H9 (cell line): ENCODE results near the gene CLCN5. TPM values are rescaled to one million over a fixed set of nuclear protein-coding genes. Genes with fewer than 3 reads are reported as not detected.

Source experiments
- DNase-seq: peaks from one replicate; pipeline ENCODE4 v3.0.0-alpha.2; 2017
- H2AFZ ChIP-seq: one replicate; pipeline ENCODE4 v1.6.1; 2013; ENCODE audit warnings: mild to moderate bottlenecking, low read length, control low read depth, moderate library complexity
- H2AK5ac ChIP-seq: 2 replicates; pipeline ENCODE4 v1.6.1; 2013; ENCODE audit warnings: low read length, control low read depth, mixed read lengths; ENCODE audit not compliant: insufficient read length
- H2BK120ac ChIP-seq: one replicate; pipeline ENCODE4 v1.6.1; 2013; ENCODE audit warnings: low read depth, mild to moderate bottlenecking, low read length, control low read depth, inconsistent platforms; ENCODE audit not compliant: poor library complexity, severe bottlenecking
- H2BK12ac ChIP-seq: 2 replicates; pipeline ENCODE4 v1.6.1; 2013; ENCODE audit warnings: low read length, control low read depth, mixed read lengths, low read depth; ENCODE audit not compliant: insufficient read length
- H2BK15ac ChIP-seq: 2 replicates; pipeline ENCODE4 v1.6.1; 2013; ENCODE audit warnings: low read depth, low read length, control low read depth
- H2BK20ac ChIP-seq: one replicate; pipeline ENCODE4 v1.6.1; 2013; ENCODE audit warnings: low read depth, mild to moderate bottlenecking, low read length, control low read depth, inconsistent platforms; ENCODE audit not compliant: poor library complexity, severe bottlenecking
- H2BK5ac ChIP-seq: 2 replicates; pipeline ENCODE4 v1.6.1; 2013; ENCODE audit warnings: low read length, control low read depth, mixed read lengths; ENCODE audit not compliant: insufficient read length
- H3K14ac ChIP-seq: 2 replicates; pipeline ENCODE4 v1.6.1; 2013; ENCODE audit warnings: low read length, control low read depth; ENCODE audit not compliant: insufficient read depth
- H3K18ac ChIP-seq: 2 replicates; pipeline ENCODE4 v1.6.1; 2013; ENCODE audit warnings: low read depth, mild to moderate bottlenecking, mixed read lengths, low read length, control low read depth; ENCODE audit not compliant: insufficient read length
- H3K23ac ChIP-seq: 2 replicates; pipeline ENCODE4 v1.6.1; 2013; ENCODE audit warnings: low read length, control low read depth, mixed read lengths, low read depth; ENCODE audit not compliant: insufficient read length
- H3K23me2 ChIP-seq: 2 replicates; pipeline ENCODE4 v1.6.1; 2013; ENCODE audit warnings: low read depth, mild to moderate bottlenecking, mixed read lengths, low read length, control low read depth; ENCODE audit not compliant: insufficient read length, poor library complexity, severe bottlenecking
- H3K27ac ChIP-seq: 2 replicates; pipeline ENCODE4 v1.5.1; 2013; ENCODE audit warnings: low read length, control low read depth, mixed read lengths, low read depth; ENCODE audit not compliant: insufficient read length
- H3K27me3 ChIP-seq: 2 replicates; pipeline ENCODE4 v1.6.1; 2013; ENCODE audit warnings: low read length, control low read depth, inconsistent platforms; ENCODE audit not compliant: insufficient read depth
- H3K4ac ChIP-seq: 2 replicates; pipeline ENCODE4 v1.6.1; 2013; ENCODE audit warnings: low read depth, mild to moderate bottlenecking, control low read depth, inconsistent platforms, low read length, moderate library complexity
- H3K4me1 ChIP-seq: 2 replicates; pipeline ENCODE4 v1.6.1; 2013; ENCODE audit warnings: low read length, control low read depth, inconsistent platforms; ENCODE audit not compliant: insufficient read depth
- H3K4me2 ChIP-seq: 2 replicates; pipeline ENCODE4 v1.6.1; 2013; ENCODE audit warnings: low read length, control low read depth, mixed read lengths; ENCODE audit not compliant: insufficient read length, insufficient read depth
- H3K56ac ChIP-seq: 2 replicates; pipeline ENCODE4 v1.6.1; 2013; ENCODE audit warnings: low read depth, mild to moderate bottlenecking, mixed read lengths, low read length, control low read depth; ENCODE audit not compliant: insufficient read length
- H3K79me1 ChIP-seq: 2 replicates; pipeline ENCODE4 v1.6.1; 2013; ENCODE audit warnings: low read depth, mild to moderate bottlenecking, moderate library complexity, low read length, control low read depth, inconsistent platforms; ENCODE audit not compliant: insufficient read depth, poor library complexity, severe bottlenecking
- H3K79me2 ChIP-seq: 2 replicates; pipeline ENCODE4 v1.6.1; 2013; ENCODE audit warnings: low read length, control low read depth, inconsistent platforms; ENCODE audit not compliant: insufficient read depth
- H3K9ac ChIP-seq: 2 replicates; pipeline ENCODE4 v1.6.1; 2013; ENCODE audit warnings: low read length, control low read depth, mixed read lengths; ENCODE audit not compliant: insufficient read length; ENCODE audit errors: extremely low read depth
- H3K9me3 ChIP-seq: one replicate; pipeline ENCODE4 v1.6.1; 2013; ENCODE audit warnings: low read depth, low read length, inconsistent platforms; ENCODE audit not compliant: control insufficient read depth
- H3T11ph ChIP-seq: one replicate; pipeline ENCODE4 v1.6.1; 2013; ENCODE audit warnings: mild to moderate bottlenecking, low read length, control low read depth, inconsistent platforms
- H4K20me1 ChIP-seq: one replicate; pipeline ENCODE4 v1.6.1; 2013; ENCODE audit not compliant: control insufficient read depth, insufficient read length, insufficient read depth
- H4K5ac ChIP-seq: 2 replicates; pipeline ENCODE4 v1.6.1; 2013; ENCODE audit warnings: low read depth, mild to moderate bottlenecking, mixed read lengths, low read length, control low read depth; ENCODE audit not compliant: insufficient read length
- H4K8ac ChIP-seq: replicated peaks from 2 replicates; pipeline ENCODE4 v1.6.1; 2013; ENCODE audit warnings: low read length, control low read depth, mixed read lengths, low read depth; ENCODE audit not compliant: insufficient read length
- H4K91ac ChIP-seq: 2 replicates; pipeline ENCODE4 v1.6.1; 2013; ENCODE audit warnings: low read depth, mild to moderate bottlenecking, moderate library complexity, mixed read lengths, low read length, control low read depth; ENCODE audit not compliant: insufficient read length
- H3K27ac Mint-ChIP-seq, 3 experiments: 2 replicates in 2 of 3; 3 replicates in 1 of 3; pipeline ENCODE4 v1.8.0; 2020 to 2021; ENCODE audit warnings: mixed read lengths in 3 of 3, mild to moderate bottlenecking in 1 of 3, moderate library complexity in 1 of 3
- H3K27me3 Mint-ChIP-seq: 2 replicates; pipeline ENCODE4 v1.8.0; 2021; ENCODE audit warnings: low read depth, mild to moderate bottlenecking, moderate library complexity, mixed read lengths
- H3K36me3 Mint-ChIP-seq, 3 experiments: 2 replicates in 2 of 3; 3 replicates in 1 of 3; pipeline ENCODE4 v1.8.0; 2020 to 2021; ENCODE audit warnings: low read depth in 3 of 3, mixed read lengths in 3 of 3; ENCODE audit not compliant: insufficient read depth in 1 of 3
- H3K4me1 Mint-ChIP-seq, 2 experiments: 2 replicates each; pipeline ENCODE4 v1.8.0; 2020; ENCODE audit warnings: mixed read lengths in 2 of 2
- H3K4me3 Mint-ChIP-seq, 2 experiments: 2 replicates in 1 of 2; 3 replicates in 1 of 2; pipeline ENCODE4 v1.8.0; 2020 to 2021; ENCODE audit warnings: mild to moderate bottlenecking in 2 of 2, mixed read lengths in 2 of 2, moderate library complexity in 1 of 2
- H3K9me3 Mint-ChIP-seq, 2 experiments: 2 replicates in 1 of 2; 3 replicates in 1 of 2; pipeline ENCODE4 v1.8.0; 2020; ENCODE audit warnings: mild to moderate bottlenecking in 2 of 2, mixed read lengths in 2 of 2, moderate library complexity in 1 of 2
- WGBS: extraction: QIAGEN DNeasy Blood & Tissue Kit; methylation state at CpG from one replicate; pipeline ENCODE4 v1.1.7; 2013; ENCODE audit warnings: missing lambda C conversion rate, low lambda C conversion rate, mixed read lengths; ENCODE audit not compliant: insufficient read length; ENCODE audit errors: extremely low coverage; 5-methylcytosine and 5-hydroxymethylcytosine counted together
- total RNA-seq: library from RNA; stranded (reverse); gene quantifications from 2 replicates; pipeline ENCODE4 v1.2.1, GENCODE V29; 2021
- TF ChIP-seq, protein P1 (sequence below): fragments of 200-600 bp; sonication (generic); conservative IDR thresholded peaks from 3 replicates; pipeline ENCODE4 v1.8.0; 2021; ENCODE audit warnings: antibody characterized with exemption, mild to moderate bottlenecking

CLCN5 gene
- total RNA-seq, 1 experiment from 2014 or later, result 5.9 TPM

DNA sequence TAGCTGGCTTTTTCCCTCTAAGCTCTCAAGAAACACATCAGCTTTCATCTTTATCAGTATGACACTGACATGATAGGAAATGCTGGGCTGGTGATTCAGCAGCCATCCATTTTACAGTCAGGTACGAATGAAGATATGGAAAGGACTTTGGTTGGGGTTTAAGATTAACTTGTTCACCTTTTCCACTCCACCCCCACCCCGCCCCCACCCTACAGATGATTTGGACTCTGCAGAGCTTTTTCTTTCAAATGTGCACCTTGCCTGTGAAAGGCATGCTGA, 145.8 kb downstream of the CLCN5 start:
- Mint-ChIP-seq H3K27me3 (no peaks in the 10 kb centered on the region), H3K36me3 (peaks cover 0 to 3% (median 2%) of the 10 kb centered on the region in 3 experiments; a peak in 4 of 7 replicates), H3K4me1 (peaks cover 8 to 12% of the 10 kb centered on the region in 2 experiments), H3K9me3 (peaks cover 34 to 57% of the 10 kb centered on the region in 2 experiments), H3K4me3 (no peak overlapping the region), H3K27ac (peak overlapping the region in 2 of 3 experiments; percentile 94 to 96; a peak in 2 of 7 replicates)
- Histone ChIP-seq H3K27ac (no peak overlapping the region), H2BK12ac (no peak overlapping the region), H3K23ac (no peak overlapping the region), H2BK5ac (no peak overlapping the region), H2AFZ (no peak overlapping the region), H2BK120ac (peak overlapping the region; percentile 19), H2BK15ac (no peak overlapping the region), H3K79me1 (no peaks in the 10 kb centered on the region), H4K5ac (no peak overlapping the region), H3K9ac (no peak overlapping the region), H3K4ac (no peak overlapping the region), H3K27me3 (no peaks in the 10 kb centered on the region), H3K56ac (no peak overlapping the region), H3K79me2 (no peaks in the 10 kb centered on the region), H3K4me2 (no peak overlapping the region), H3K18ac (no peak overlapping the region), H4K8ac (no peak overlapping the region), H3T11ph (no peak overlapping the region), H3K9me3 (no peaks in the 10 kb centered on the region), H3K23me2 (no peaks in the 10 kb centered on the region), H3K14ac (no peak overlapping the region), H4K91ac (no peak overlapping the region), H2BK20ac (no peak overlapping the region), H2AK5ac (no peak overlapping the region), H4K20me1 (no peaks in the 10 kb centered on the region), H3K4me1 (peaks cover 3% of the 10 kb centered on the region; the same call in 1 of the 2 replicates)
- no CpG with 5 or more reads among the region's 2 CpGs for WGBS
- DNase-seq, result no peak
- TF ChIP-seq, protein P1, sequence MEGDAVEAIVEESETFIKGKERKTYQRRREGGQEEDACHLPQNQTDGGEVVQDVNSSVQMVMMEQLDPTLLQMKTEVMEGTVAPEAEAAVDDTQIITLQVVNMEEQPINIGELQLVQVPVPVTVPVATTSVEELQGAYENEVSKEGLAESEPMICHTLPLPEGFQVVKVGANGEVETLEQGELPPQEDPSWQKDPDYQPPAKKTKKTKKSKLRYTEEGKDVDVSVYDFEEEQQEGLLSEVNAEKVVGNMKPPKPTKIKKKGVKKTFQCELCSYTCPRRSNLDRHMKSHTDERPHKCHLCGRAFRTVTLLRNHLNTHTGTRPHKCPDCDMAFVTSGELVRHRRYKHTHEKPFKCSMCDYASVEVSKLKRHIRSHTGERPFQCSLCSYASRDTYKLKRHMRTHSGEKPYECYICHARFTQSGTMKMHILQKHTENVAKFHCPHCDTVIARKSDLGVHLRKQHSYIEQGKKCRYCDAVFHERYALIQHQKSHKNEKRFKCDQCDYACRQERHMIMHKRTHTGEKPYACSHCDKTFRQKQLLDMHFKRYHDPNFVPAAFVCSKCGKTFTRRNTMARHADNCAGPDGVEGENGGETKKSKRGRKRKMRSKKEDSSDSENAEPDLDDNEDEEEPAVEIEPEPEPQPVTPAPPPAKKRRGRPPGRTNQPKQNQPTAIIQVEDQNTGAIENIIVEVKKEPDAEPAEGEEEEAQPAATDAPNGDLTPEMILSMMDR, result no peak
